ENCODE results near the gene CACNA1B.

- TF ChIP-seq CTCF (IDR thresholded peaks at IDR 0.05) (no peak), POLR2A (IDR thresholded peaks at IDR 0.05) (no peak), EP300 (IDR thresholded peaks at IDR 0.05) (no peak)
These were observed 91.4 kb downstream of the CACNA1B start for GRCh38 chr9:137969008-137969407.
